H1 (cell line): ENCODE measurements around the gene DNAJC2. TPM values are rescaled to one million over a fixed set of nuclear protein-coding genes. Genes with fewer than 3 reads are reported as not detected.

Source experiments
- CTCF ChIA-PET: fragments of 300-600 bp; sonication (Branson Sonifier 250); formaldehyde crosslinking; loops from one replicate; lab custom pipeline; 2021; ENCODE audit not compliant: partially characterized antibody; lab: Charles Lee
- POLR2A ChIA-PET: fragments of 300-600 bp; sonication (Branson Sonifier 250); formaldehyde crosslinking; loops from one replicate; lab custom pipeline; 2021; ENCODE audit warnings: inconsistent platforms; ENCODE audit not compliant: partially characterized antibody; lab: Charles Lee
- DNase-seq, 2 experiments: peaks; one replicate each; pipeline versions ENCODE4 v3.0.0 to v3.0.0-alpha.2; 2010 to 2022; ENCODE audit warnings: low spot score in 2 of 2, low read depth in 1 of 2, mixed read lengths in 1 of 2
- FAIRE-seq: peaks from 2 replicates; lab custom pipeline; 2011; peaks lifted over from hg19 to GRCh38; lab: Jason Lieb, UNC
- H2AFZ ChIP-seq: 2 replicates; pipeline ENCODE4 v1.8.1; 2012; ENCODE audit warnings: low read length, inconsistent platforms
- H2AK5ac ChIP-seq: 2 replicates; pipeline ENCODE4 v1.6.1; 2013; ENCODE audit warnings: low read depth, low read length
- H2BK120ac ChIP-seq: replicated peaks from 2 replicates; pipeline ENCODE3; 2013; ENCODE audit warnings: low read depth, low read length, inconsistent platforms
- H2BK12ac ChIP-seq: 2 replicates; pipeline ENCODE4 v1.6.1; 2013; ENCODE audit warnings: low read depth, low read length
- H2BK15ac ChIP-seq: 2 replicates; pipeline ENCODE4 v1.6.1; 2013; ENCODE audit warnings: low read length
- H2BK20ac ChIP-seq: 2 replicates; pipeline ENCODE4 v1.6.1; 2013; ENCODE audit warnings: low read length
- H2BK5ac ChIP-seq: 2 replicates; pipeline ENCODE4 v1.6.1; 2013; ENCODE audit warnings: low read depth, low read length
- H3K14ac ChIP-seq: 2 replicates; pipeline ENCODE4 v1.6.1; 2013; ENCODE audit warnings: inconsistent platforms; ENCODE audit not compliant: insufficient read length
- H3K18ac ChIP-seq: 2 replicates; pipeline ENCODE4 v1.6.1; 2013; ENCODE audit warnings: low read length; ENCODE audit errors: extremely low read depth
- H3K23ac ChIP-seq: 2 replicates; pipeline ENCODE4 v1.6.1; 2013; ENCODE audit warnings: inconsistent platforms; ENCODE audit not compliant: insufficient read length
- H3K23me2 ChIP-seq: 2 replicates; pipeline ENCODE4 v1.6.1; 2013; ENCODE audit warnings: low read depth, low read length
- H3K27ac ChIP-seq: 2 replicates; pipeline ENCODE4 v1.6.1; 2011; ENCODE audit warnings: low read depth, low read length, inconsistent platforms
- H3K27me3 ChIP-seq, 4 experiments: replicated peaks in 1 of 4; 1 replicate in 1 of 4; 2 replicates in 3 of 4; pipeline versions ENCODE4 v1.6.1 to v1.8.1; 2011 to 2013; ENCODE audit warnings: low read length in 3 of 4, mild to moderate bottlenecking in 3 of 4, inconsistent platforms in 2 of 4, mixed read lengths in 2 of 4, moderate library complexity in 1 of 4; ENCODE audit not compliant: control insufficient read depth in 3 of 4, insufficient read depth in 3 of 4; ENCODE audit errors: extremely low read depth in 1 of 4
- H3K36me3 ChIP-seq, 4 experiments: 2 replicates each; pipeline versions ENCODE4 v1.6.1 to v1.8.1; 2011 to 2013; ENCODE audit warnings: mild to moderate bottlenecking in 4 of 4, low read length in 3 of 4, moderate library complexity in 2 of 4, control low read depth in 1 of 4, inconsistent platforms in 1 of 4; ENCODE audit not compliant: insufficient read depth in 4 of 4, control insufficient read depth in 2 of 4
- H3K4ac ChIP-seq: replicated peaks from 2 replicates; pipeline ENCODE3; 2013; ENCODE audit warnings: low read length, low read depth, mixed read lengths, inconsistent platforms; ENCODE audit not compliant: insufficient read length
- H3K4me1 ChIP-seq, 4 experiments: replicated peaks in 1 of 4; 1 replicate in 1 of 4; 2 replicates in 3 of 4; pipeline versions ENCODE4 v1.6.1 to v1.8.1; 2011 to 2013; ENCODE audit warnings: low read length in 3 of 4, inconsistent platforms in 2 of 4, mixed read lengths in 1 of 4; ENCODE audit not compliant: insufficient read depth in 4 of 4, control insufficient read depth in 3 of 4
- H3K4me2 ChIP-seq, 2 experiments: 2 replicates each; pipeline versions ENCODE4 v1.6.1 to v1.8.1; 2011 to 2013; ENCODE audit warnings: low read depth in 2 of 2, low read length in 2 of 2, control low read depth in 1 of 2, inconsistent platforms in 1 of 2, mild to moderate bottlenecking in 1 of 2; ENCODE audit not compliant: insufficient read depth in 1 of 2
- H3K4me3 ChIP-seq, 4 experiments: fragments of 200-600, 300-600 bp in 1 of 4; sonication (generic), shearing (Covaris generic), sonication (Bioruptor Twin) in 1 of 4; 2 replicates each; pipeline versions ENCODE4 v1.5.1 to v1.8.1; 2011 to 2016; ENCODE audit warnings: low read length in 4 of 4, low read depth in 3 of 4, control low read depth in 2 of 4, inconsistent platforms in 2 of 4, mild to moderate bottlenecking in 2 of 4, mixed read lengths in 1 of 4, moderate library complexity in 1 of 4; ENCODE audit not compliant: insufficient read depth in 2 of 4; ENCODE audit errors: extremely low read depth in 1 of 4
- H3K56ac ChIP-seq: replicated peaks from 2 replicates; pipeline ENCODE3; 2013; ENCODE audit warnings: low read depth, mild to moderate bottlenecking, mixed read lengths, low read length, inconsistent platforms; ENCODE audit not compliant: insufficient read length
- H3K79me1 ChIP-seq: 2 replicates; pipeline ENCODE4 v1.6.1; 2013; ENCODE audit warnings: low read depth, low read length, control low read depth
- H3K79me2 ChIP-seq, 2 experiments: 2 replicates each; pipeline versions ENCODE4 v1.6.1 to v1.8.1; 2012 to 2013; ENCODE audit warnings: low read length in 2 of 2, mild to moderate bottlenecking in 2 of 2, inconsistent platforms in 1 of 2; ENCODE audit not compliant: insufficient read depth in 2 of 2, control insufficient read depth in 1 of 2
- H3K9ac ChIP-seq, 4 experiments: replicated peaks in 1 of 4; 1 replicate in 1 of 4; 2 replicates in 3 of 4; pipeline versions ENCODE4 v1.6.1 to v1.8.1; 2011 to 2013; ENCODE audit warnings: low read depth in 3 of 4, low read length in 3 of 4, control low read depth in 2 of 4, mild to moderate bottlenecking in 2 of 4, moderate library complexity in 2 of 4, inconsistent platforms in 1 of 4; ENCODE audit errors: extremely low read depth in 1 of 4
- H3K9me3 ChIP-seq, 2 experiments: 2 replicates each; pipeline versions ENCODE4 v1.6.1 to v1.8.1; 2012 to 2013; ENCODE audit warnings: mild to moderate bottlenecking in 2 of 2, moderate library complexity in 2 of 2, control low read depth in 1 of 2, inconsistent platforms in 1 of 2, low read depth in 1 of 2, low read length in 1 of 2, mixed read lengths in 1 of 2; ENCODE audit not compliant: insufficient read depth in 2 of 2
- H4K20me1 ChIP-seq, 2 experiments: replicated peaks in 1 of 2; 2 replicates each; pipeline versions ENCODE3 to v1.8.1; 2011 to 2013; ENCODE audit warnings: inconsistent platforms in 2 of 2, low read length in 2 of 2, mild to moderate bottlenecking in 1 of 2; ENCODE audit not compliant: insufficient read depth in 2 of 2, control insufficient read depth in 1 of 2
- H4K5ac ChIP-seq: 2 replicates; pipeline ENCODE4 v1.6.1; 2013; ENCODE audit warnings: low read length, low read depth, mixed read lengths, inconsistent platforms; ENCODE audit not compliant: insufficient read length
- H4K8ac ChIP-seq: 2 replicates; pipeline ENCODE4 v1.8.0; 2013; ENCODE audit warnings: mild to moderate bottlenecking, moderate library complexity, low read length, inconsistent platforms; ENCODE audit not compliant: insufficient read depth; ENCODE audit errors: extremely low read depth
- H4K91ac ChIP-seq: replicated peaks from 2 replicates; pipeline ENCODE3; 2013; ENCODE audit warnings: low read length, mixed read lengths, inconsistent platforms; ENCODE audit not compliant: insufficient read length
- BCL11A ChIP-seq, 2 experiments: IDR thresholded peaks; one replicate each; pipeline ENCODE4 v1.6.1; 2011; ENCODE audit warnings: low read depth in 2 of 2, low read length in 2 of 2, mild to moderate bottlenecking in 2 of 2
- MAFK ChIP-seq: IDR thresholded peaks from 2 replicates; pipeline ENCODE4 v1.6.1; 2012; ENCODE audit warnings: low read depth, mild to moderate bottlenecking, improper control_type of control experiment, low read length
- SAP30 ChIP-seq: fragments of 300-600 bp; sonication (generic); IDR thresholded peaks from 2 replicates; pipeline ENCODE4 v1.7.1; 2012; ENCODE audit warnings: low read length, moderate library complexity, mild to moderate bottlenecking, inconsistent platforms; ENCODE audit not compliant: insufficient read depth, insufficient replicate concordance
- whole genome bisulfite sequencing, 2 experiments: shearing (Covaris generic) in 1 of 2; methylation state at CpG; one replicate each; pipeline versions ENCODE4 v1.1.6 to v1.1.7; 2013 to 2015; ENCODE audit warnings: low lambda C conversion rate in 2 of 2, mixed read lengths in 2 of 2, inconsistent platforms in 1 of 2, low coverage in 1 of 2, missing lambda C conversion rate in 1 of 2; ENCODE audit not compliant: insufficient replicate concordance in 2 of 2, insufficient coverage in 1 of 2, insufficient read length in 1 of 2; ENCODE audit errors: extremely low coverage in 1 of 2, missing lambda C conversion rate in 1 of 2; 5-methylcytosine and 5-hydroxymethylcytosine counted together
- polyA plus RNA-seq, 7 experiments: library from polyadenylated mRNA; depleted of rRNA in 3 of 7; stranded (reverse) in 5 of 7; unstranded in 2 of 7; fragments of >200 nt in 5 of 7; fragments of 200-250 nt in 2 of 7; gene quantifications; 1 replicate in 5 of 7; 2 replicates in 1 of 7; 4 replicates in 1 of 7; pipeline versions ENCODE4 v1.2.1 to v1.2.3, GENCODE V29; 2011 to 2013; ENCODE audit warnings: missing spikeins in 2 of 7, mixed read lengths in 2 of 7
- total RNA-seq: library from RNA; stranded (reverse); fragmentation: NEBNext Ultra II Directional; extraction: Animal tissue kit (Norgen Biotek cat#: 25700); gene quantifications from 2 replicates; pipeline ENCODE4 v1.2.1, GENCODE V29; 2021

DNAJC2 gene
- total and polyA plus RNA-seq, 2 of the 8 experiments (the other 6 are each of a cell fraction or from before 2014, with no cell fraction given): 9.8 to 42.2 TPM

DNA sequence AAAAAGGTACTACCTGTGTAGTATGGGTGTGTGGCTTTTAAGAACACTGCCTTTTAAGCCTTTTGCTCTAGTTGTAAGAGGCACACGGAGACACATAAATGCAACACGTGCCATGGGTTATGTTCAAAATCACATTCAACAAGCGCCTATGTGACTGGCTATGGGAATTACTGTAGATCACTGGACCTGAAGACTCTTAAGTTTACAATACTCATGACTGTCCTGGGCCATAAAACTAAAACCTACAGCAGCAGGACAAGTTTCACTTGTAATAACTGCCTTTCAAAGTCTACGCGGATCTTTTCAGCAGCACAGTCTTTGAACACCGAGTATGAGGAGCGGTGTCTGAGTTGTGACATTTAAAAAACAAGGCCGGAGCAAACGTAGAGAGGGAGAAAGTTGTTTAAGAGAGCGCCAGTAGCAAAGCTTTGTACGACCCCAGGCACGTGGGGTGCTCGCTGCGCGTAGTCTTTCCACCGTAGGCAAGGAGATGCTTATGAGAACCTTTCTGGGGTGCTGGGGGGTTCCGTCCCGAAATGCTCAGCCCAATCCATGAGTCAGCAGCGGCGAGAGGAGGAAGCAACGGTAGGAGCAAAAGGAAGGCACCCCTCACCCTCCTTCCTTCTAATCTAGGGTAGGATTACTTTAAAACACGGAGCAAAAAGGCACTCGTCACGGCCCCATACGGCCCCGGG, 662 bp downstream of the DNAJC2 start:
- H4K91ac ChIP-seq: no peak overlapping the region
- WGBS, 2 experiments: 4% methylated on average over 26 of the region's 26 CpGs; no CpG with 5 or more reads in 1 of the 2 experiments
- no peak overlapping the region; the same call in 1 of the 2 replicates for H2BK12ac ChIP-seq
- H4K5ac ChIP-seq: peak overlapping the region; percentile 81
- peak overlapping the region; percentile 98; the same call in 1 of the 2 replicates for H4K8ac ChIP-seq
- H3K18ac ChIP-seq: peak overlapping the region; percentile 76; the same call in 1 of the 2 replicates
- no peak overlapping the region for H2AFZ ChIP-seq
- H3K4me2 ChIP-seq: peak overlapping the region; percentile 81 to 100
- H2AK5ac ChIP-seq: no peak overlapping the region
- H3K27ac ChIP-seq: peak overlapping the region; percentile 72
- POLR2A ChIA-PET: interaction anchor here (1.0 to 2.0 kb wide), 5 partner anchors 14 to 47 kb away, joined by 3 to 6 read pairs (median 5); partner anchors contain the start of gene PMPCB
- no peak overlapping the region for H2BK15ac ChIP-seq
- no peaks in the 10 kb centered on the region for H3K9me3 ChIP-seq
- peak overlapping the region; percentile 66 for H3K56ac ChIP-seq
- H3K79me1 ChIP-seq: peaks cover 13% of the 10 kb centered on the region; the same call in 1 of the 2 replicates
- H3K9ac ChIP-seq: peak overlapping the region; percentile 82 to 98 (median 94)
- H3K14ac ChIP-seq: no peak overlapping the region
- H3K4me3 ChIP-seq: peak overlapping the region; percentile 83 to 99 (median 90)
- DNase-seq: no peak
- H3K23me2 ChIP-seq: peaks cover 8% of the 10 kb centered on the region
- no peak overlapping the region for H2BK120ac ChIP-seq
- H3K4me1 ChIP-seq: peaks cover 0 to 8% (median 2%) of the 10 kb centered on the region in 4 experiments; a peak in 2 of 7 replicates
- CTCF ChIA-PET: interaction anchor here (0.8 kb wide), 1 partner anchor 15 kb away, joined by 4 read pairs; no protein-coding TSS in a partner anchor
- no peak overlapping the region for H2BK20ac ChIP-seq
- peak overlapping the region; percentile 57 for H3K4ac ChIP-seq
- peaks cover 24 to 66% of the 10 kb centered on the region in 2 experiments for H3K79me2 ChIP-seq
- peak overlapping the region; percentile 66 for H2BK5ac ChIP-seq
- H3K23ac ChIP-seq: no peak overlapping the region
- H3K36me3 ChIP-seq: peaks cover 9 to 26% (median 21%) of the 10 kb centered on the region in 4 experiments
- TF ChIP-seq MAFK (no peak), SAP30 (peak; percentile 32), BCL11A (IDR thresholded peaks at IDR 0.05; ENCODE audit: low read depth in 2 of 2, low read length in 2 of 2) (no peak)
- TF ChIP-seq, all 59 proteins: peak for 1
- no peaks in the 10 kb centered on the region for H3K27me3 ChIP-seq
- peaks cover 2% of the 10 kb centered on the region in 2 experiments for H4K20me1 ChIP-seq
- no peak for FAIRE-seq
